IMR-90 (cell line): ENCODE results near the gene ADGRA1. TPM values are rescaled to one million over a fixed set of nuclear protein-coding genes. Genes with fewer than 3 reads are reported as not detected.

ENCODE experiments used
- ATAC-seq: fragments of 200-7000 bp; cut with Tn5 transposase; 2 replicates; pipeline ENCODE4 v1.9.1; 2020; ENCODE audit warnings: low read depth, mild to moderate bottlenecking, moderate library complexity
- BruUV-seq: library from RNA; stranded (reverse); fragments of 400-500 nt; replicated peaks from 2 replicates; lab custom pipeline; 2021; lab: Mats Ljungman, UMichigan
- CTCF ChIA-PET: fragments of 300-600 bp; formaldehyde crosslinking; extraction: SDS; loops from one replicate; lab custom pipeline; 2021; ENCODE audit warnings: antibody characterized with exemption; lab: Yijun Ruan, JAX
- POLR2A ChIA-PET: fragments of 300-600 bp; sonication (Branson Sonifier 250); formaldehyde crosslinking; loops from one replicate; lab custom pipeline; 2022; ENCODE audit warnings: antibody characterized with exemption; ENCODE audit not compliant: unreplicated experiment; lab: Charles Lee
- DNase-seq: peaks from one replicate; pipeline ENCODE4 v3.0.0; 2013
- H2AFZ ChIP-seq: replicated peaks from 2 replicates; pipeline ENCODE3; 2013; ENCODE audit warnings: low read length, mild to moderate bottlenecking; ENCODE audit not compliant: poor library complexity
- H2AK5ac ChIP-seq: 2 replicates; pipeline ENCODE4 v1.6.1; 2013; ENCODE audit warnings: low read depth, low read length, inconsistent platforms
- H2AK9ac ChIP-seq: replicated peaks from 2 replicates; pipeline ENCODE3; 2013; ENCODE audit warnings: mild to moderate bottlenecking, low read depth, low read length, moderate library complexity; ENCODE audit not compliant: poor library complexity
- H2BK120ac ChIP-seq: 2 replicates; pipeline ENCODE4 v1.6.1; 2013; ENCODE audit warnings: low read depth, low read length, inconsistent platforms
- H2BK15ac ChIP-seq: 3 replicates; pipeline ENCODE4 v1.6.1; 2013; ENCODE audit warnings: low read depth, low read length, inconsistent platforms
- H2BK20ac ChIP-seq: 2 replicates; pipeline ENCODE4 v1.6.1; 2013; ENCODE audit warnings: low read depth, mild to moderate bottlenecking, inconsistent platforms, low read length, moderate library complexity
- H2BK5ac ChIP-seq: 2 replicates; pipeline ENCODE4 v1.6.1; 2013; ENCODE audit warnings: mild to moderate bottlenecking, low read depth, low read length, inconsistent platforms; ENCODE audit not compliant: poor library complexity, severe bottlenecking
- H3K14ac ChIP-seq: replicated peaks from 2 replicates; pipeline ENCODE4 v1.6.1; 2013; ENCODE audit warnings: low read depth, low read length, inconsistent platforms
- H3K18ac ChIP-seq: 2 replicates; pipeline ENCODE4 v1.6.1; 2013; ENCODE audit warnings: low read depth, low read length, control low read depth
- H3K23ac ChIP-seq: 2 replicates; pipeline ENCODE4 v1.6.1; 2013; ENCODE audit warnings: low read depth, low read length, inconsistent platforms
- H3K27ac ChIP-seq: 2 replicates; pipeline ENCODE4 v1.5.1; 2013; ENCODE audit warnings: mild to moderate bottlenecking, control low read depth, low read length; ENCODE audit not compliant: insufficient read depth
- H3K27me3 ChIP-seq: 2 replicates; pipeline ENCODE4 v1.6.1; 2013; ENCODE audit warnings: low read length; ENCODE audit not compliant: control insufficient read depth, insufficient read depth
- H3K36me3 ChIP-seq: 2 replicates; pipeline ENCODE4 v1.6.1; 2013; ENCODE audit warnings: low read length, mixed read lengths; ENCODE audit not compliant: control insufficient read depth, insufficient read depth
- H3K4ac ChIP-seq: 2 replicates; pipeline ENCODE4 v1.6.1; 2013; ENCODE audit warnings: low read depth, low read length, inconsistent platforms
- H3K4me1 ChIP-seq: 2 replicates; pipeline ENCODE4 v1.6.1; 2013; ENCODE audit warnings: low read length, mixed read lengths; ENCODE audit not compliant: control insufficient read depth, insufficient read depth
- H3K4me2 ChIP-seq: 2 replicates; pipeline ENCODE4 v1.6.1; 2013; ENCODE audit warnings: low read depth, mild to moderate bottlenecking, control low read depth, low read length, moderate library complexity
- H3K4me3 ChIP-seq: 2 replicates; pipeline ENCODE4 v1.5.1; 2013; ENCODE audit warnings: low read depth, mild to moderate bottlenecking, control low read depth, low read length, moderate library complexity; ENCODE audit not compliant: insufficient read depth
- H3K56ac ChIP-seq: 2 replicates; pipeline ENCODE4 v1.6.1; 2013; ENCODE audit warnings: low read length, inconsistent platforms; ENCODE audit not compliant: insufficient read depth; ENCODE audit errors: extremely low read depth
- H3K79me1 ChIP-seq, 2 experiments: 2 replicates each; pipeline ENCODE4 v1.6.1; 2013; ENCODE audit warnings: low read length in 2 of 2, inconsistent platforms in 1 of 2, low read depth in 1 of 2
- H3K9ac ChIP-seq: 2 replicates; pipeline ENCODE4 v1.6.1; 2013; ENCODE audit warnings: low read depth, low read length, control low read depth
- H3K9me1 ChIP-seq: 2 replicates; pipeline ENCODE4 v1.6.1; 2013; ENCODE audit warnings: low read length, inconsistent platforms; ENCODE audit not compliant: insufficient read depth
- H3K9me3 ChIP-seq: 2 replicates; pipeline ENCODE4 v1.6.1; 2013; ENCODE audit warnings: low read length; ENCODE audit not compliant: control insufficient read depth, insufficient read depth
- H4K20me1 ChIP-seq: 2 replicates; pipeline ENCODE4 v1.6.1; 2013; ENCODE audit warnings: low read length, inconsistent platforms; ENCODE audit not compliant: insufficient read depth
- H4K5ac ChIP-seq: 2 replicates; pipeline ENCODE4 v1.6.1; 2013; ENCODE audit warnings: mild to moderate bottlenecking, low read depth, low read length, control low read depth
- H4K8ac ChIP-seq, 2 experiments: 2 replicates each; pipeline ENCODE4 v1.6.1; 2013; ENCODE audit warnings: low read depth in 2 of 2, low read length in 2 of 2, control low read depth in 1 of 2, inconsistent platforms in 1 of 2
- H4K91ac ChIP-seq: 2 replicates; pipeline ENCODE4 v1.6.1; 2013; ENCODE audit warnings: low read depth, low read length, inconsistent platforms; ENCODE audit not compliant: insufficient read depth
- BHLHE40 ChIP-seq: fragments of 150-350 bp; IDR thresholded peaks from 2 replicates; pipeline ENCODE4 v1.6.1; 2016; ENCODE audit warnings: mild to moderate bottlenecking, low read depth, low read length
- CEBPB ChIP-seq: IDR thresholded peaks from 2 replicates; pipeline ENCODE4 v1.6.1; 2012; ENCODE audit warnings: low read depth, low read length, improper control_type of control experiment
- CHD1 ChIP-seq: IDR thresholded peaks from 2 replicates; pipeline ENCODE4 v1.6.1; 2012; ENCODE audit warnings: low read depth, low read length, improper control_type of control experiment
- CTCF ChIP-seq: conservative IDR thresholded peaks from 2 replicates; pipeline ENCODE4 v1.5.1; 2012; ENCODE audit warnings: mild to moderate bottlenecking, low read depth, low read length, improper control_type of control experiment
- FOS ChIP-seq: fragments of 150-350 bp; IDR thresholded peaks from 2 replicates; pipeline ENCODE4 v1.6.1; 2016; ENCODE audit warnings: low read depth, low read length
- MAZ ChIP-seq: IDR thresholded peaks from 2 replicates; pipeline ENCODE4 v1.6.1; 2012; ENCODE audit warnings: low read depth, mild to moderate bottlenecking, low read length, improper control_type of control experiment, moderate library complexity, borderline replicate concordance
- MXI1 ChIP-seq: IDR thresholded peaks from 2 replicates; pipeline ENCODE4 v1.6.1; 2012; ENCODE audit warnings: low read depth, mild to moderate bottlenecking, low read length, moderate library complexity, borderline replicate concordance
- NFE2L2 ChIP-seq: fragments of 150-350 bp; IDR thresholded peaks from 2 replicates; pipeline ENCODE4 v1.6.1; 2016; ENCODE audit warnings: low read depth, mild to moderate bottlenecking, low read length
- POLR2A ChIP-seq: IDR thresholded peaks from 2 replicates; pipeline ENCODE4 v1.6.1; 2012; ENCODE audit warnings: mild to moderate bottlenecking, low read depth, low read length
- RAD21 ChIP-seq: IDR thresholded peaks from 2 replicates; pipeline ENCODE4 v1.6.1; 2012; ENCODE audit warnings: low read length, improper control_type of control experiment
- RCOR1 ChIP-seq: IDR thresholded peaks from 2 replicates; pipeline ENCODE4 v1.6.1; 2012; ENCODE audit warnings: mild to moderate bottlenecking, low read length, improper control_type of control experiment; ENCODE audit not compliant: insufficient replicate concordance
- RFX5 ChIP-seq: IDR thresholded peaks from 2 replicates; pipeline ENCODE4 v1.8.0; 2012; ENCODE audit warnings: low read depth, mild to moderate bottlenecking, low read length, moderate library complexity
- SMC3 ChIP-seq: fragments of 150-350 bp; IDR thresholded peaks from 2 replicates; pipeline ENCODE4 v1.6.1; 2016; ENCODE audit warnings: low read depth, mild to moderate bottlenecking, antibody characterized with exemption, low read length, moderate library complexity
- USF2 ChIP-seq: fragments of 150-350 bp; IDR thresholded peaks from 2 replicates; pipeline ENCODE4 v1.6.1; 2017; ENCODE audit warnings: mild to moderate bottlenecking, antibody characterized with exemption, low read length, low read depth
- WGBS, 2 experiments: methylation state at CpG; one replicate each; pipeline versions ENCODE4 v1.1.5 to v1.1.7; 2013; ENCODE audit warnings: missing lambda C conversion rate in 2 of 2; ENCODE audit not compliant: insufficient read length in 1 of 2; ENCODE audit errors: extremely low coverage in 2 of 2; 5-methylcytosine and 5-hydroxymethylcytosine counted together
- dilution Hi-C: fragments of 300-500 bp; cut with HindIII; formaldehyde crosslinking; loops from one replicate; pipeline ENCODE4 v1.14.3; 2018; ENCODE audit warnings: low sequenced_read_pairs; ENCODE audit not compliant: unreplicated experiment
- in situ Hi-C: fragments of 300-500 bp; cut with MboI; formaldehyde crosslinking; loops from 3 replicates; pipeline ENCODE4 v1.14.3; 2019; ENCODE audit warnings: low sequenced_read_pairs, inconsistent platforms, mixed read lengths
- intact Hi-C: fragments of 100-400 bp; cut with micrococcal nuclease; formaldehyde crosslinking; loops from 2 replicates; pipeline ENCODE4 v1.10.0; 2022
- polyA plus RNA-seq, 3 experiments: library from polyadenylated mRNA; depleted of rRNA; stranded (reverse); fragments of >200 nt; gene quantifications; 2 replicates each; pipeline ENCODE4 v1.2.3, GENCODE V29; 2012; ENCODE audit warnings: low replicate concordance in 1 of 3
- total RNA-seq: library from RNA; depleted of rRNA; stranded (reverse); fragments of >200 nt; gene quantifications from 2 replicates; pipeline ENCODE4 v1.2.3, GENCODE V29; 2012
- TF ChIP-seq, protein P1 (sequence below): fragments of 150-350 bp; IDR thresholded peaks from 2 replicates; pipeline ENCODE4 v1.6.1; 2016; ENCODE audit warnings: low read depth, mild to moderate bottlenecking, low read length, moderate library complexity, borderline replicate concordance

The ADGRA1 gene
- total and polyA plus RNA-seq, 2 of the 4 experiments (the other 2 are of a cell fraction): not detected

- H3K18ac ChIP-seq: no peak overlapping the region
- no peak overlapping the region for H2AK5ac ChIP-seq
- H4K8ac ChIP-seq: no peak overlapping the region
- H3K4me3 ChIP-seq: no peak overlapping the region
- no peaks in the 10 kb centered on the region; the same call in 1 of the 2 replicates for H3K4me1 ChIP-seq
- no peak overlapping the region for H2BK15ac ChIP-seq
- H3K9me1 ChIP-seq: no peaks in the 10 kb centered on the region
- no peaks in the 10 kb centered on the region for H3K9me3 ChIP-seq
- peaks cover 12% of the 10 kb centered on the region for H3K27me3 ChIP-seq
- no peak overlapping the region for H3K4ac ChIP-seq
- no peaks in the 10 kb centered on the region for H4K20me1 ChIP-seq
- POLR2A ChIA-PET: no interaction called here
- no peak overlapping the region for H3K4me2 ChIP-seq
- H3K79me1 ChIP-seq: no peaks in the 10 kb centered on the region
- no peak overlapping the region for H3K14ac ChIP-seq
- no peak overlapping the region for H4K91ac ChIP-seq
- in situ Hi-C loops (loop anchor here (25.0 kb wide), 1 partner anchor 479 kb away; no protein-coding TSS in a partner anchor), intact Hi-C loops (no loop called here), dilution Hi-C loops (no loop called here)
- no peak overlapping the region for H4K5ac ChIP-seq
- H3K9ac ChIP-seq: no peak overlapping the region
- H3K56ac ChIP-seq: no peak overlapping the region
- H2AK9ac ChIP-seq: no peak overlapping the region
- BruUV-seq: no TSS peak
- WGBS, 2 experiments: 64% methylated on average over 12 of the region's 28 CpGs; no CpG with 5 or more reads in 1 of the 2 experiments
- no peak overlapping the region for H2AFZ ChIP-seq
- CTCF ChIA-PET: interaction anchor here (0.5 kb wide), 1 partner anchor 322 kb away, joined by 4 read pairs; no protein-coding TSS in a partner anchor
- DNase-seq: no peak
- no peak overlapping the region for H3K27ac ChIP-seq
- H2BK120ac ChIP-seq: no peak overlapping the region
- no peaks in the 10 kb centered on the region for H3K36me3 ChIP-seq
- H2BK20ac ChIP-seq: no peak overlapping the region
- no peak overlapping the region for H2BK5ac ChIP-seq
- no peak for ATAC-seq
- no peak overlapping the region for H3K23ac ChIP-seq
- TF ChIP-seq CHD1: no peak
- no peak for TF ChIP-seq CEBPB
- TF ChIP-seq RFX5: no peak
- TF ChIP-seq FOS: no peak
- TF ChIP-seq MAZ: no peak
- TF ChIP-seq CTCF: no peak
- TF ChIP-seq SMC3: no peak
- TF ChIP-seq RAD21: no peak
- TF ChIP-seq MXI1: no peak
- no peak for TF ChIP-seq NFE2L2
- TF ChIP-seq POLR2A: no peak
- TF ChIP-seq BHLHE40: no peak
- TF ChIP-seq, protein P1, sequence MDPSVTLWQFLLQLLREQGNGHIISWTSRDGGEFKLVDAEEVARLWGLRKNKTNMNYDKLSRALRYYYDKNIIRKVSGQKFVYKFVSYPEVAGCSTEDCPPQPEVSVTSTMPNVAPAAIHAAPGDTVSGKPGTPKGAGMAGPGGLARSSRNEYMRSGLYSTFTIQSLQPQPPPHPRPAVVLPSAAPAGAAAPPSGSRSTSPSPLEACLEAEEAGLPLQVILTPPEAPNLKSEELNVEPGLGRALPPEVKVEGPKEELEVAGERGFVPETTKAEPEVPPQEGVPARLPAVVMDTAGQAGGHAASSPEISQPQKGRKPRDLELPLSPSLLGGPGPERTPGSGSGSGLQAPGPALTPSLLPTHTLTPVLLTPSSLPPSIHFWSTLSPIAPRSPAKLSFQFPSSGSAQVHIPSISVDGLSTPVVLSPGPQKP: no peak
- TF ChIP-seq USF2: no peak
- TF ChIP-seq RCOR1: no peak
Observed at GRCh38 chr10:133141144-133141957, 53.6 kb downstream of the ADGRA1 start.
